ENCODE data around the gene ARID1B.

DNA sequence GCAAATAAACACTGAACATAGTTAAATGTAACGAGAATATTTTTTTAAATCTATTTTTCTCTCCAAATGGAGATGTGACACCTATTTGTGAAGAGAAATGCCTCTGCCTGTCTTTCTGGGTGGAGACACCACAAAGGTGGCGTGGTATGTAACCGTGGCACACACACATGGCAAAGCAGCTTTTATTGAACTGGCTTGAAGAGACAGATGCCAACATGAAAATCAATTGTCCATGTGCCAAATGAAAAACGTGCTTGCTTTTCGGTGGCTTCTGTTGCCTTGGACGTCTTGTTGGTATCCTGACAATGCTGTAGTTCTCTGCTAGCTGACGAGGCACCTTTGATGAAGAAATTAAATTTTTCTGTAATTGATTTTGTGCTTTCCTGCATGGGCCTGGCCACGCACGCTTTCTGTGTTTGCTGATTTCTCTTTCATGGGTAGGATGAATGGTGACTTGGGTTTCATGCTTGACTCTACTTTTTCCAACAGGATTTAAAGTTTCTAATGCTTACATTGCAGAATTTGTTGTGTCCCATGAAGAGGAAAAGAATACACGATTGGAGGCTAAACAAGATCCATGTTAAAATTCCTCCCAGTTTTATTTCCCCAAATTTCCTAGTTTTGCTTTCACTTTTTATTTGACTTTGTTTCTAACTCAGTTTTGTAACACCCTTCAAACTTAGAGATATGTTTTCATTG is 343.5 kb downstream of the ARID1B start:
- TF ChIP-seq EZH2 (optimal IDR thresholded peaks at IDR 0.05; ENCODE audit: low read depth, low read length) (no peak), EZH2phosphoT487 (IDR thresholded peaks at IDR 0.05; ENCODE audit: low read length) (no peak)
- TF ChIP-seq, protein P1, sequence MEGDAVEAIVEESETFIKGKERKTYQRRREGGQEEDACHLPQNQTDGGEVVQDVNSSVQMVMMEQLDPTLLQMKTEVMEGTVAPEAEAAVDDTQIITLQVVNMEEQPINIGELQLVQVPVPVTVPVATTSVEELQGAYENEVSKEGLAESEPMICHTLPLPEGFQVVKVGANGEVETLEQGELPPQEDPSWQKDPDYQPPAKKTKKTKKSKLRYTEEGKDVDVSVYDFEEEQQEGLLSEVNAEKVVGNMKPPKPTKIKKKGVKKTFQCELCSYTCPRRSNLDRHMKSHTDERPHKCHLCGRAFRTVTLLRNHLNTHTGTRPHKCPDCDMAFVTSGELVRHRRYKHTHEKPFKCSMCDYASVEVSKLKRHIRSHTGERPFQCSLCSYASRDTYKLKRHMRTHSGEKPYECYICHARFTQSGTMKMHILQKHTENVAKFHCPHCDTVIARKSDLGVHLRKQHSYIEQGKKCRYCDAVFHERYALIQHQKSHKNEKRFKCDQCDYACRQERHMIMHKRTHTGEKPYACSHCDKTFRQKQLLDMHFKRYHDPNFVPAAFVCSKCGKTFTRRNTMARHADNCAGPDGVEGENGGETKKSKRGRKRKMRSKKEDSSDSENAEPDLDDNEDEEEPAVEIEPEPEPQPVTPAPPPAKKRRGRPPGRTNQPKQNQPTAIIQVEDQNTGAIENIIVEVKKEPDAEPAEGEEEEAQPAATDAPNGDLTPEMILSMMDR (IDR thresholded peaks at IDR 0.05; ENCODE audit: low read length) = no peak

Data from MM.1S (cell line).